Suppressor macrophage treated with lipopolysaccharide for 4 hours (primary cell): ENCODE measurements around the gene LRRC8C.
A peak's percentile ranks its signal among the peaks of the same experiment; 100 is the strongest.

ENCODE experiments used
- DNase-seq: peaks from one replicate; pipeline ENCODE4 v3.0.0-alpha.2; 2020

The LRRC8C gene

DNA sequence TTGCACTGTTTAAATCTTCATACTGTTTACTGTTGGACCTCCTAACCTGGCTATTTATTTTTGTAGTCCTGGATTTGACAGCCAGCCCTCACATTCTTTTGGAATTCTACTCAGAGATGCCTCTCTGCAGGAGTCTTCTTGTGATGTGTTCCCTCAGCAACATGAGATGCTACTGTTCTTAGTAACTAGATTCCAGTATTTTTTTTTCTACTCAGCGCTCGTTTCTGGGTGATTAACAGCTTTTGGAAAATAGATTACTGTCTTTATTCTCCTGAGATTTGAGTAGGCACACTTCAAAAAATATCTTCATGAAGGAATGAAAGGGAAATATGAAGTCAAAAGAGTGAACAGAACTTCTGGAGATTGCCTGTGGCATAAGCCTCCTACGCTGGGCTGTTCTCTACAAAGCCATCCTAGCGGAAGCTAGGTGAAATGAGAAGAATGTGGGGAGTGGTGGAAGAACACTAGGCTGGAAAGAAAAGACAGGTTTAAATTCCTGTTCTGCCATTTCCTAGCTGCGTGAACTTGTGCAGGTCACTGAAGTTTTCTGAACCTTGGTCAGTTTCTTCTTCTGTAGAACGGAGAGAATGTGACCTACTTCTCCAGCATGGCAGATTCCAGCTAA is 75.9 kb downstream of the LRRC8C start:
- DNase-seq, result no peak

DNA sequence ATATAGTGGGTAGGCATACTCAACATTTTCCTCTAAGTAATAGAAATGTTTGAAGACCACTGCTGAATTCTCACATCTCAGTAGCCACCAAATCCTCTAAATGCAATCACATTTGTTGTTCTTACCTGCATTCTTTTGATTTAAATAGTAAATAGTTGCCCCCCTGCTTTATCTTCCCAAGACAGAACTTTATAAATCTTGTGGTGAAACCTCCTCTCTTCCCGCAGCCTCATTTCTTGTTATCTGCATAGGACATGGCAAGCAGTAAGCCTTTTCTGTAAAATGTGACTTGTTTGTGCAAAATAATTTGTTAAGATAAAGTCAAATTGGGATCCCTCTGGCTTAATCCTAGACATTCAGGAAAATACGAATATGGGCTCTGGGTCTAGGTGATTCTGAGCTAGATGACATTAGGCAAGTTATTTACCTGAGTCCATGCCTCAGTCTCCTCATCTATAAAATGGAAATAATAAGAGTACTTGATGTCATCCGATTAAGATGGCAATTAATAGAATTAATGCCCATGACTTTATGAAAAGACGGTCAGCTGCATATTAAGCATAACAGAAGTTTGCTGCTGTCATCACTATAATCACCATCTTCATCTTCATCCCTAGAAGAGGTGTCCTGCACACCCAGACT is 77.7 kb downstream of the LRRC8C start:
- no peak for DNase-seq

- DNase-seq, result no peak
Observed at GRCh38 chr1:89711140-89711778, 78.3 kb downstream of the LRRC8C start.

DNA sequence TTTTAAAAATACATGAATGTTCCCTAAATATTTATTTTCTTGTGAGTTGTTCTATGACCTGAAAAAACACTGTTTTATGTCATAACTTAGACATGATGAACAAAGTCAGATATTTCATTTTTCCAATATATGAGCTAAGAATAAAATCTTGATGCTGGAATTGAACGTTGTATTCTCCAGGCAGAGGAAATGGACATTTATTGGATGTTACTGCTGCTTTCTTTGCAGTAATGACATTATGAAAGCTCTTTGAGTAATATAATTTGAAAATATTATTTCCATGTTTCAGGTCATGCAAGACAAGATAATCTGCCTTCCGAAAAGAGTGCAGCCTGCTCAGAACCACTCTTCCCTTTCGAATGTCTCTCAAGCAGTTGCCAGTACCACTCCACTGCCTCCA is 79.5 kb downstream of the LRRC8C start:
- DNase-seq, result no peak

- DNase-seq, result no peak
Observed at GRCh38 chr1:89715677-89716076, 82.8 kb downstream of the LRRC8C start.

DNA sequence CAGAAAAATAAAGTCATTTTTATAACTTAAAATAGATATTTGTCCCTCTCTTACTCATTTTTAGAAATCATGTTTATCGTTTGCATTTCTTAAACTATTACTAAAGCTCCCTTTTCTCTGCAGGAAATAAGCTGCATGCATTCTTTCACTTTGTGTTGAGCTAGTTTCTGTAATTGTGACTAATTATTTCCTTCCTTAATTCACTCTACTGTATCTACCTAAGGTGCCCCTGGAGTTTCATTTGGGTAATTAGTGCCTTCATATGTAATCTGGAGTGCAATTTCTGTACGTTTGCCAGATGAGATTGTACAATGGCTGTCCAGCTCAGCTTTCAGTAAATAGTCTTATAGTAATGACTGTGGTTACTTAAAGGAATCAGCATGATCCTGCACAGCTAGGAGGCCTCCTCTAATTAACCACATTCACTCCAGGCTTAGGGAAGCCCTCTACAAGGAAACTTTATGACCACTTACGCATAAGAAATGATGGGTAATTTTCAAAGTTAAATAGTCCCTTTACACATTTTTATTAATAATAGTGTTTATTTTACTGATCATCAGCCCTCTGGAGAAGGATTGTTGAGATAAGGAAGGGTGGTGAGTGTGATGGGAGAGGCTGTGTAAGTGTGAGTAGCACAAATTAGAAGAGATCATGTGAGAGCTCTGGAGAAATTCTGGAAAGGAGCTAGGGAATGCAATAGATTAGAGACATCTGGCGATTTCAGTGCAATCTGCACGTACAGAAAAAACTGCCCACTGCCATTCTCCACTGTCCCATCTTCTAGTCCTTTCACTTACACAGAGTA is 86.8 kb downstream of the LRRC8C start:
- peak; percentile 75 for DNase-seq

GRCh38 chr1:89720839-89721238 is 87.9 kb downstream of the LRRC8C start:
- no peak for DNase-seq

GRCh38 chr1:89721351-89721750 is 88.4 kb downstream of the LRRC8C start:
- peak; percentile 36 for DNase-seq

GRCh38 chr1:89723144-89723543 is 90.2 kb downstream of the LRRC8C start:
- DNase-seq, result no peak

GRCh38 chr1:89723863-89724262 is 90.9 kb downstream of the LRRC8C start:
- DNase-seq, result peak; percentile 47

DNA sequence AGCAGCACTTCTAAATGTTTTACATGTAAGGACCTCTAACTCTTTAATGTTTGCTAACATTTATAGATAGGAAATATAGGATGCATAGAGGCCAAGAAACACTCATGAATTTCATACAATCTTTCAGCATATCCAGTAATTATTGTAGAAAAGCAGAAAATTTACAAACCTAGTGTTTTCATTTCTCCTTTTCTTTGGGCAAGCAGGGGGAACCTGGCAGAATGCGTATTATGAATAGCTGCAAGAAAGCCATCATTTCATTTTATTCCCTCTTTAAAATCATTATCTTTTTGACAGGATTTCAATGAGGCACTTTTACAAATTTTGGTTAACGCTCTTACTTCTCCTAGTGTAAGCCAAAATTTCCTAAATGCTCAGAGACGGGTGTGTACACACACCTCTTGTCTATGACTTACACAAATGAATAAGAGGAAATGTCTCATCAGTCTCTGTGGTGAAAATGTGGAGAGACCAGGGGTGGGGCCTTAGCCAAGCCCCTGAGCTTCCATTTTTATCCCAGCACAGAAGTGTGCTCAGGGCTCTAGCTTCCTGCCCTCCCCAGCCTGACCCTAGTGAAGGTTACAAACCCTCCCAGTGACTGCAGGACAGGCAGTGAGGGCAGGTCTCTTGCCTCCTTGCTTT is 91.6 kb downstream of the LRRC8C start:
- peak; percentile 85 for DNase-seq

- DNase-seq, result peak; percentile 73
Observed at GRCh38 chr1:89725011-89725370, 92.1 kb downstream of the LRRC8C start.

DNA sequence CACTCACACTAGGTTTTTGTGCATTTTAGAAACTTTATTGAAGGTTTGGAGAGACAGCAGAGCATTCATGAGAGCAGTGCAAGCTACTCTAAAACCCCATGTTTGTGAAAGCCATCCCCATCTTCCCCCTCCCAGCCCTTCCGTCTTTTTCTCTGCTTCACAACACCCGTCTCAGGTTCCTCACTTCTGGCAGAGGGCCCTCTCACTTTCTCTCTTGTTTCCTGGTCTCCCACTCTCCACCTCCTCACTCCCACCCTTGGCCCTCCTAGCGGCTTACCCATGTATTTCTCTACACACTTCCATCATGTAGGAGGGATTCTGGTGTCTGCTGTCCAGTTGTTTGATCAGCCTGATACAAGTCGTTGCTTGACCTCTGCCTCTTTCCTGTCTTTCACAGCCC is 92.7 kb downstream of the LRRC8C start:
- peak; percentile 24 for DNase-seq

DNA sequence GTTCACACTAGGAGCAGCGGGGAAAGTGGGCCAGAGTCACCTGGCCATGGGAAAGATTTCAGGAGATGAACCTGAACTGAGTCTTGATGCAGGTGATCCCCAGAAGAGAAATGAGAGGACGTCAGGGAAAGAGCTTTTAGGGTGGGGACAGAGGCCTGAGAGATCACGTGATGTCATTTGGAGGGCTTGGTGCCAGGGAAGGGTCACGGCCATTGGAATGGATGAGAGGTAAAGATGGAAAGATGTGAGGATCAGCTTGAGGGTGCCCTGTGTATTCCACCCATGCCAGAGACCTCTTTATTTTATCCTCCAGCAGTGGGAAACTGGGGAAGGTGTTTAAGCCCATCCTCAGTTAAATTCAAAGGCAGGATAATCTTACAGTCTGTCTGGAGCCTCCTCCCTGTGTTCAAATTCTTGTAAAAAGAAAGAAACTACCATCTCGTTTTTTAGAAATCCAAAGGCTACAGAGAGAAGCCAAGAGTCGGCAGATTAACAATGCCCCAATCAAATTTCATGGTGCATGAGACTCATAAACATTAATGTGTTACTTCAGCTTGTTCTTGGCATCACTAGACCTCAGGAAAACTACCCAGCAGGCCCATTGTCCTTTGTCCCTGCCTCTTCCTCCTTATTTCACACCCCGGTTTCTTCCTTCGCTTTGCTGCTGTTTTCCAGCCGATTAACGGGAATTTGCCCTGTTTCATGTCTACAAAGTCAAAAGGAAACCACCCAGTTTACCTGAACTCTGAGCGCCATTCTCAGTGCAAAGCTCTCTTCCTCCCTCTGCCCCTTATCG is 94.8 kb downstream of the LRRC8C start:
- no peak for DNase-seq

GRCh38 chr1:89728381-89728780 is 95.5 kb downstream of the LRRC8C start:
- no peak for DNase-seq

- DNase-seq, result no peak
Observed at GRCh38 chr1:89732206-89732605, 99.3 kb downstream of the LRRC8C start.

DNA sequence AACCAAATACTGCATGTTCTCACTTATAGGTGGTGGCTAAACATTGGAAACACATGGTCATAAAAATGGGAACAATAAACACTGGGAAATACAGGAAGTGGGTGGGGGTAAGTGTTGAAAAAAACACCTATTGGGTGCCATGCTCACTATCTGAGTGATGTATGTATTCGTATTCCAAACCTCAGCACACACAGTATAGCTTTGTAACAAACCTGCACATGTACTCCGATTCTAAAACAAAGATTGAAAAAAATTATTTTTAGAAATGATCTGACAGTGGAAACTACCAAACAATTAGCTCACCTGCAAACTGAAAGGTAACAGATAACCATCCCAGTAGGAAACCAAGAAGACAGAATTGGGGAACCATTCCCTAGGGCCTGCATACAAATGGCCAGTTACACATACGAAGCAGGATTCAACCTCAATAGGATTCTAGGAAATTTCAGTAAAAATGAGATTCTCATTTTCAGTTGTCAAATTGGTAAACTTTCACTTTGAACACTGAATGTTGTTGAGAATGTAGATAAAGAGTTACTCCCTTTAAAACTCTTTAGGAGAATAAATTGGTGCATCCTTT is 99.8 kb downstream of the LRRC8C start:
- no peak for DNase-seq

DNA sequence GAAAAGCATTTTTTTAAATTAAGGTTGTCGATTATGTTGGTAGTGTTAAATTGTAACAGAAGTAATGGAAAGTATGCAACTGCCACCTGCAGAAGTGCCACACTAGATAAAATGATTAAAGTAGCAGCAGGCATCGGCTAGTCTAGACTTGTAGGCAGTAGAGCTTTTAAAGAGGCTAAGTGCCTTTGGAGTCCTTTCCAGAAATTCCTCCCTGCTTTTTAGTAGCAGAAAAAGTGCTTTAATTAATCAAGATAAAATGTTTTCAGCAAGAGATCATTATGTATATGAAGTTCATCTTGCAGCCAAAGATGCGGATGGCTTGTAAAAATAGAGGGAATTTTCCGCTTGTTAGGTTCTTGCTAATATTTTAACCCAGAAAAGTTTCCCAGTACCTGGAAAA is 100.8 kb downstream of the LRRC8C start:
- no peak for DNase-seq

DNA sequence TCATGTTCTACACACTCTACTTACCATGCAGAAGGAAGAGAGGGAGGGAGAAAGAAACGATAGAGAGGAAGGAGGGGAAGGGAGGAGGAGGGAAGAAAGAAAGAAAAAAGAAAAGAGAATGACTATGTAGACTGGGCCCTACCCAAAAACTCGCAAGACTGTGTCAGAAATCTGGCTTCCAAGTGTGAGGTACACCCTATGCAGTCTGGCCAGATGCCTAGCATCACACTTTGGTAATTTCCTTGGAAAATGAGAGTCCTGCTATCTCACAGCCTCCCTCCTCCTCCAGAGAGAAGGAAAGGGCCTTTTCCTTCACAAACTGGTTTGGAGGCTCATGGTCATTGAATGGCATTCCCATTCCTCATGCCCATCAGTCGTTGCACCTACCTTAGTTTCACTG is 101.5 kb downstream of the LRRC8C start:
- no peak for DNase-seq

DNA sequence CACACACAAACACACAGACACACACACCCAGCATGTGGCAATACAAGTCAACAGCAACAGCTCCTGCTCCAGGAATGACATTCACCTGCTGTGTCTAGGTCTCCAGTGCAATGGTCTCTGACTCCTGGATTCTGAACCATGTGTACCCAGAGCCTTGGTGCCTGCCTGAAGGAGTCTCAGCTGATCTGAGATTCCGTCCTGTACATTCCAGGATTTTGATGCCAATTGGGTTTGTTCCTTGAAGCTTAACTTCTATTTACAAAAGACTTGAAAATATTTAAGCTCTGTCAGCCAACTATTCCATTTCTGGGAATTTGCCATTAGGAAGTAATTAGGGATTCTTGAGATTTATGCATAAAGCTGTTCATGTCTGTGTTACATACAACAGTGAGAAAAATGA is 102.6 kb downstream of the LRRC8C start:
- no peak for DNase-seq

DNA sequence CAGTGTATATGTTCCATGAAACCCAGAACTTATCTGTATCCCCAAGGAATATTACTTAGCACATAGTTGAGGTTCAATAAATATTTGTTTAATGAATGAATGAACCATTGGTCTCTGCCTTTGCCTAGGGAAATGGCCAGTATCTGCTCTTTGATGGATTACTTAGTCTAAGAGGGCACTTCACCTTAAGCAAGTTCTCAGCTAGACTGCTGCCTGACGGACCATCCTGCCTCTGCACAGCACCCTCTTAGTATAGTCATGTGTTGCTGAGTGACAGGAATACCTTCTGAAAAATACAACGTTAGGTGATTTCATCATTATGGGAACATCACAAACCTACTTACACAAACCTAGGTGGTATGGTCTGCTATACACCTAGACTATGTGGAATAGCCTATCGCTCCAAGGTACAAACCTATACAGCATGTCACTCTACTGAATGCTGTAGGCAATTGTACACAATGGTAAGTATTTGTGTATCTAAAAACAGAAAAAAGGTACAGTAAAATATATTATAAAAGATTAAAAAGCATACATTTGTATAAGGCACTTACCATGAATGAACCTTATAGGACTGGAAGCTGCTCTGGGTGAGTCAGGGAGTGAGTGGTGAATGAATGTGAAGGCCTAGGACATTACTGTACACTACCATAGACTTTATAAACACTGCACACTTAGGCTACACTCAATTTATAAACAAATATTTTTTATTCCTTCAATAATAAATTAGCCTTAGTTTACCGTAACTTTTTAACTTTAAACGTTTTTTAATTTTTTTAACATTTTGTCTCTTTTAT is 104.2 kb downstream of the LRRC8C start:
- DNase-seq, result no peak
